NOMO-1 treated with DMSO at 0.1 percent for 48 hours (cell line): ENCODE results near the gene RAB26.

Experiments
- DNase-seq: peaks from one replicate; lab custom pipeline; 2025; ENCODE audit not compliant: unreplicated experiment; lab: John Stamatoyannopoulos, UW

Gene RAB26

GRCh38 chr16:2159175-2159838 is 10.9 kb downstream of the RAB26 start:
- DNase-seq: no peak

- no peak for DNase-seq
Observed at GRCh38 chr16:2160915-2161551, 12.6 kb downstream of the RAB26 start.

GRCh38 chr16:2161911-2162310 is 13.5 kb downstream of the RAB26 start:
- DNase-seq: no peak

GRCh38 chr16:2162676-2163118 is 14.3 kb downstream of the RAB26 start:
- no peak for DNase-seq

GRCh38 chr16:2163211-2163881 is 14.9 kb downstream of the RAB26 start:
- no peak for DNase-seq

GRCh38 chr16:2165861-2166260 is 17.4 kb downstream of the RAB26 start:
- no peak for DNase-seq

- DNase-seq: no peak
Observed at GRCh38 chr16:2166263-2167067, 18.0 kb downstream of the RAB26 start.

GRCh38 chr16:2167068-2167638 is 18.7 kb downstream of the RAB26 start:
- DNase-seq: no peak

- DNase-seq: no peak
Observed at GRCh38 chr16:2170080-2170479, 21.7 kb downstream of the RAB26 start.

GRCh38 chr16:2170587-2171435 is 22.4 kb downstream of the RAB26 start:
- DNase-seq: no peak

- DNase-seq: no peak
Observed at GRCh38 chr16:2171601-2172178, 23.3 kb downstream of the RAB26 start.

GRCh38 chr16:2172688-2173335 is 24.4 kb downstream of the RAB26 start:
- DNase-seq: no peak

- no peak for DNase-seq
Observed at GRCh38 chr16:2173366-2173765, 24.9 kb downstream of the RAB26 start.

GRCh38 chr16:2173916-2174315 is 25.5 kb downstream of the RAB26 start:
- DNase-seq: no peak

- no peak for DNase-seq
Observed at GRCh38 chr16:2174396-2175131, 26.1 kb downstream of the RAB26 start.

- DNase-seq: no peak
Observed at GRCh38 chr16:2175454-2175853, 27.0 kb downstream of the RAB26 start.

GRCh38 chr16:2176047-2176446 is 27.6 kb downstream of the RAB26 start:
- no peak for DNase-seq

- no peak for DNase-seq
Observed at GRCh38 chr16:2177101-2177500, 28.7 kb downstream of the RAB26 start.

- DNase-seq: no peak
Observed at GRCh38 chr16:2177561-2177960, 29.1 kb downstream of the RAB26 start.
